ENCODE data around the gene MYO1E. TPM values are rescaled to one million over a fixed set of nuclear protein-coding genes. Genes with fewer than 3 reads are reported as not detected.
A peak's percentile ranks its signal among the peaks of the same experiment; 100 is the strongest.
"Not testable (repeated sequence)": the region's sequence is repeated elsewhere in the genome, so short reads cannot be mapped to it uniquely, and the experiment has no call there.

The MYO1E gene
- 100 to 1,000 TPM; 331 to 397 TPM for total RNA-seq
- long read RNA-seq, full-length matches to known transcripts: 22 of 140 reads
- long read RNA-seq, partial matches to known transcripts: 60 of 140 reads
- long read RNA-seq, other reads (novel, unspliced or antisense): 58 of 140 reads

DNA sequence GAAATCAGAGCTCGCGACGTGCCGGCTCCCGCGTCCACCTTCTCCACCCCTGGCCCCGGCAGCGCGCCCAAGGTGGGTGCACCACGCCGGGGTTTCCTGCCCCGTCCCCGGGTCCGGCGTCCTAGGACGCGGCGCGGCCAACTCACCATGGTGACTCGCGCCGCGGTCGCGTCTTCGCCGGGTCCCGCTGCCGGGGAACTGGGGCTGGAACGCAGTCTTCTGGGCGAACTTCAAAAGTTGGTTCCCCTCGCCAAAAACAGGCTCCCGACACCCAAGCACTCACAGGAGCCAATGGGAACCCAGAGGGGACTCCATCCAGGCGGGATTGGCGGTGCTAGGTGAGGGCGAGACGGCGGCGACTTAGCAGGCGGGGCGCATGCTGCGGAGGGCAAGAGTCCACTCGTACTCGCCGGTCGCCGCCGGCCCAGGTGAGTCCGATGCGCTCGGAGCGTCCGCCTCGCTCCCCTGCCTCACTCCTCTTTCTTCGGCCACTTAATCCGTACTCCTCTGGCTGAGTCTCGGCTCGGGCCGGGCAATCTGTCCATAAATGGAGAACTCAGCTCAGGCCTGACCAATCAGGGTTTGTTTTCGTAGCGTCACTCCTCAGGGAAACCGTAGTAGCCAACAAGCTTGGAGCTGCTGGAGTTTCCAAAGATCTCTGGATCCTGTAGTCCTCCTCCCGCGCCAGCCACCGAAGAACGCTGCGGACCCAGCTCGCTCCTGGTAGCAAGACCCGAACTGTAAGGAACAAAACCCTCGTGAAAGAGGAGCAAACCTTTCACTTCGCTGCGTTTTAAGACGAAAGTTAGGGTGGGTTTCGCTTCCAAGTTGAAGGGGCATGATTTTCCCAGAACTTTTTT, at the start of gene MYO1E:
TSS of gene MYO1E (minus strand) at position 520 of the 860 bp plus-strand sequence. CDS start at position 149, 371 bp downstream.
- DNase-seq: peak; percentile 88 to 94
- intact Hi-C loops (cut with DNase I, micrococcal nuclease): no loop called here
- peak; percentile 83 for ATAC-seq

DNA sequence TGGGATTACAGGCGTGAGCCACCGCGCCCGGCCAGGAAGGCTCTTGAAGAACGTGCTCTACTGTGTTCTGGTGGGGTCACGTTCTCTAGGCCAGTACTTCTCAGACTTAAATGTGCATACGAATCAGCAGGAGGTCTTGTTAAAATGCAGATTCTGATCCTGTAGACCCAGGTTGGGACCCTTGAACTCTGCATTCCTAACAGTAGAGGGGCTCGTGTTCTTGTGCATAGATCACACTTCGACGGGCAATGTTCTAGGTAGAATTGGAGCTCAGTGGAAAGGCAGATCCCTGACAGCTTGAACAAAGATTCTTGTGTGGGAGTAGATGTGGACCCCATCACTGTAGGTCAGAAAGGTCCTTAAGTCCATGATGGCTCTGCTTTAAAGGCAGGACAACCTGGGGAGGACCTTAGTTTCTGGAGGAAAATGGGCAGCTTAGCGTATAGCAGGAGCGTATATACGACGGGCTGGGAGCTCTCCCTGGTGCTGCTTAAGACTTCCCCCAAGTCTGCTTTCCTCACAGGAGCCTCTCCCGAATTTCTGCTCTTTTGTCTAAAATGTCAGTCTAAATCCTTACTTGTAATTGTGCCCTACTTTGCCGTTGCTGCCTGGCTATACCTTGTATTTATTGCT, 48.4 kb upstream of the MYO1E start:
- DNase-seq: no peak
- intact Hi-C loops (cut with DNase I, micrococcal nuclease): no loop called here
- no peak for ATAC-seq

DNA sequence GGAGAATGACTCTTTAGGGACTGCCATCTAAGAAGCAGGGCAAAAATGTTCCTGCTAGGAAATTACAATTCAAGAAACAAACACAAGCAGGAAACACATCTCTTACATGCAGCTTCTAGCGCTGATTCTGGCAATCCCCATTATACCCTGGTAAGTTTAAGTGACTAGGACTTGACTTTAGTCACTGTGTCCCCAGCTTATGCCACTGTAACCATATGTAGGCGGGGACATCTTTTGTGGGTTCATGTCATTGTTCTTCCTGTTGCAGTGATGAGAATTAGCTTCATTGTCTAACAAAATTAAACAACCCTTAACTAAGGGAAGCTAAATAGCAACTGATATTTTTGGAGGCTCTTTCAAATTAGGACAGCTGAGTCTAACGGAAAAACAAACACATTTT, 47.4 kb upstream of the MYO1E start:
- intact Hi-C loops (cut with DNase I, micrococcal nuclease): no loop called here
- ATAC-seq (no peak), DNase-seq (no peak)

DNA sequence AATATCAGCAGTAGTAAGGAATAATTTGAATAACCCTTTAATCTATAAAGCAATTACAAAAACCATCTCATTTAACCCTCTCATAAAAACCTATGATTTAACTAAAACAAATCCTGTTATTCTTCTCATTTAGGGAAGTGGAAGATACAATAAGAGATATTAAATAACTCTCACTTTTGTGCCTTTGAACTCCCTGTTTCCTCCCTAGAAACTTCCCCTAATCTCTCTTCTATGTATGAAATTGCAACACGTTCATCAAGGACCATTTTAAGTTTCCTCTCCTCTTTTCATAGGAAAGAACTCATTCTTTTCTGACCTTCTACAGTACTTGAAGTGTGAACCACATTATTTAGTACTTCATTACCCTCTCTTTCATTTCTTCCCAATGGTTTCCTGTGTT, 46.5 kb upstream of the MYO1E start:
- no peak for ATAC-seq
- intact Hi-C loops (cut with DNase I, micrococcal nuclease): no loop called here
- no peak for DNase-seq

DNA sequence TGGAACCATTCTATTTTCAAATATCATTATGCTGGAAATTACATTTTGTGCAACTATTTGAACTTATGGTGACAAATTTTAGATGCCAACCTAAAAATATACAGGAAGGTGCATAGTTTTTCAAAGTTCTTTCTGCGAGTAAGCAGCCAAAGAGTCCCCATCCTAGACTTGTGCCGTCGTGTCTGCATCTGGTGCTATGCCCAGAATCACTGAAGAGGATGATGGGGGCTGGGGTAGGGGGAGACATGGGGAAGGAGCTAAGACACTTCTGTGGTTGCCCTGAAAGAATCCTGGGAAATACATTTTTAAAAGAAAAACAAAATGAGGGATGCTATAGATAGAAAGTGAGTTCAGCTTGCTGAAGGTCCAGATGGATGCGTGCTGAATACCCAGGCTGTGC, 44.1 kb upstream of the MYO1E start:
- ATAC-seq (no peak), DNase-seq (no peak)
- intact Hi-C loops (cut with DNase I, micrococcal nuclease): no loop called here

DNA sequence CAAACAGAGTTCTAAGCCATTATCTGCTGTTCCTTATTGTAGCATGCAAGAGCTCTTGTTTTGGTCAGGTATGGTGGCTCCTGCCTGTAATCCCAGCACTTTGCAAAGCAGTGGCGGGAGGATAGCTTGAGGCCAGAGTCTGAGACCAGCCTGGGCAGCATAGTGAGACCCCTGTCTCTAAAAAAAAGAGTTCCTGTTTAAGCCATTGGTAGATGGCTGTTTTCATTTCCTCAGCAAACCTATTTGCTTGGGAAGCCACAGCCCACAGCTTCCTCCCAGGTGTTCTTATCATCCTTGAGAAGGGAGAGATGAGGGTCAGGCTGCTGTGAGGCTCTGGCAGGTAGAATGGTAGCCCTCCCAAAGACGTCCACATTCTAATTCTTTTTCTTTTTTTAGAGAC, 40.9 kb upstream of the MYO1E start:
- intact Hi-C loops (cut with DNase I, micrococcal nuclease): no loop called here
- DNase-seq: no peak
- peak; percentile 2 for ATAC-seq

DNA sequence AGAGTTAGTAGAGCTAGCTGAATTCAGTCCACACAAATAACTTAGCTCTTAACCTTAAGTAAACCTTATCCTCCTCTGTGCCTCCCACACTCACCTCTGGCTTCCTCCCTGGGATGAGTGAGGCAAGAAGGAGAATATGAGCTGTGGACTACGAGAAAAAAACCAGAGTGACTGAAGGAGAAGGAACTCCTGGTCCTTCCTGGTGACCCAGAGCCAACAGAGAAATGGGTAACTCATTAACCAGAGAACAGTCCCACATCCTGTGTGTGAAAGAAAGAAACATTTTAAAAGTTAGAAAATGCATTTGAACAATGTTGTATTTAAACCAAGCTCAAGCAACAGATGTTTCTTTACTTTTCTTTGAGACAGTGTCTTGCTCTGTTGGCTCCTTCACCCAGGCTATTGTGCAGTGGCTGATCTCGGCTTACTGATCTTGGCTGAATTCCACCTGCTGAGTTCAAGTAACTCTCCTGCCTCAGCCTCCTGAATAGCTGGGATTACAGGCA, 37.8 kb upstream of the MYO1E start:
- ATAC-seq (peak; percentile 87), DNase-seq (peak in 1 of 2 donors; percentile 55)
- intact Hi-C loops (cut with DNase I, micrococcal nuclease): no loop called here

DNA sequence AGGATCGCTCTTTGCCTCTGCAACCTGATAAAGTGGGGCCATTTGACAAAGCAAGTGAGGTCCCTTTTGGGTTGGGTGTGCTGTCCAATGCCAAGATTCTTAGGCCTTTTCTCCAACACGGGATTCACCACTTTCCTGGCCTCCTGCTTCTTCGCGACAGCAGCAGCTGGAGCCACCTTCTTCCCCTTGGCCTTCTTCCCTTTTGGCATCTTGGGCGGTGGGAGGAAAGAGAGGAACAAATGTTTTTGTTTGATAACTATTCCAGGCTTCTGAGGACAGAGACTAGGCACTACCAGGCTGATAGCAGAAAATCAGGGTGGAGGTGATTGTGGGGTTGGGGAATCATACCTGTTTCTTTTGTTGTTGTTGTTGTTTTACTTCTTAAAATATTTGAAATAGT, 35.3 kb upstream of the MYO1E start:
- ATAC-seq (no peak), DNase-seq (no peak)
- intact Hi-C loops (cut with DNase I, micrococcal nuclease): no loop called here

DNA sequence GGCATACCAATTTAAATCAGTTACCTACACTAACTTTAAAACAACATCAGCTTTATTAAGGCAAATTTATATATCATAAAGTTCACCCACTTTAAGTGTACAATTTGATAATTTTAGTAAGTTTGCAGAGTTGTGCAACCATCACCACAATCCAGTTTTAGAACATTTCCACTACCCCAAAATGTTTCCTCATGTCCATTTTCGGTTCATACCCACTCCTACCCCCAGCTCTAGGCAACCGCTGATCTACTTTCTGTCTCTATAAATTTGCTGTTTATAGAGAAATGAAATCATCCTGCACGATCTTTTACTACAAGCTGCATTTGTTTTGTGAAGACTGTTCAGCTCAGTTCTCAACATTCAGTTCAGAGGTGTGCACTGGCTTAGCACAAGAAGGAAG, 33.8 kb upstream of the MYO1E start:
- intact Hi-C loops (cut with DNase I, micrococcal nuclease): no loop called here
- ATAC-seq (no peak), DNase-seq (no peak)

DNA sequence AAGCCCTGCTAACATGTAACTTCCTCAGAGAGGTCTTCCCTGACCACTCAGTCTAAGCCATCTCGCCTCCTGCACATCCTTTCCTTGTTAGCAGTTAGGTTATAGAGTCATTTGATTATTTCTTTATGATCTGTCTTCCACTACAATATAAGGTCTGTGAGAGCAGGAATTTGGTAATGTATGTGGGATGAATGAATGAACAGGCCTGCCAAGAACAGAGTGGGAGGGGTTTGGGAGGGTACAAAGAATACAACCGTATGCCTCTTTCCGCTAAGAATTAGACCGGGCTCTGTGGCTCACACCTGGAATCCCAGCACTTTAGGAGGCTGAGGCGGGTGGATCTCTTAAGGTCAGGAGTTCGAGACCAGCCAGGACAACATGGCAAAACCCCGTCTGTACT, 32.4 kb upstream of the MYO1E start:
- no peak for DNase-seq
- intact Hi-C loops (cut with DNase I, micrococcal nuclease): no loop called here
- ATAC-seq: peak; percentile 73

DNA sequence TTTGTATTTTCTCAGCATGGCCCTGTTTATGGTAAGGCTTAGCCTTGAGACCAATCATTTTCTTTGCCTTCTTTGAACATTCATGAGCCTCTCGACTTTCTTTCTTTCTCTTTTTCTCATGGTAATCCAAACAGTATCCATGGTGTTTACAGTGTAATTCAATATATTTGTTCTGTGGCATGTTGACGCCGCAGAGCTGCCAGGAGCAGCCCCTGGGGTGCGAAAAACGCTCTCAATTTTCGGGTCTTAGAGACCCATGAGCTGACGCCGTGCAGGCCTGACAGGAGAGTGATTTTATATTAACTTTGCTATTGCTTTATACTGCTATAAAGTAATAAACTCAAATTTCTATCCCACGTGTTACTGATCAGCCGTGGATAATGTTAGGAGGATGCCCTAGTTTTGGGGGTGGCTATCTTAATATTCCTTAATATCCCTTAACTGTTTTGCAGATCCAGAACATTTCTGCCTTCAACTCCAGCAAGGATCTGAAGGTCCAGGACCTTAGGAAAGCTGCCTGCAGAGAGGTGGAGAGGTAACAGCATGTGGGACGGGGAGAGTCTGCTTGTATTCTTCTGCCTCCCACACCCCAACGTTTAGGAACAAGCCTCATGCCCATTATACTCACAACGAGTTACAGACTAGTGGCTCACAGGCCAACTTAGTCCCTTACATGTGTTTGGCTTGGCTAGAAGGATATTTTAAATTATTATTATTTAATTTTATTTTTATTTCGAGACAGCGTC, 29.3 kb upstream of the MYO1E start:
- ATAC-seq (peak; percentile 75), DNase-seq (peak in 1 of 2 donors; percentile 42)
- intact Hi-C loops (cut with DNase I, micrococcal nuclease): no loop called here

DNA sequence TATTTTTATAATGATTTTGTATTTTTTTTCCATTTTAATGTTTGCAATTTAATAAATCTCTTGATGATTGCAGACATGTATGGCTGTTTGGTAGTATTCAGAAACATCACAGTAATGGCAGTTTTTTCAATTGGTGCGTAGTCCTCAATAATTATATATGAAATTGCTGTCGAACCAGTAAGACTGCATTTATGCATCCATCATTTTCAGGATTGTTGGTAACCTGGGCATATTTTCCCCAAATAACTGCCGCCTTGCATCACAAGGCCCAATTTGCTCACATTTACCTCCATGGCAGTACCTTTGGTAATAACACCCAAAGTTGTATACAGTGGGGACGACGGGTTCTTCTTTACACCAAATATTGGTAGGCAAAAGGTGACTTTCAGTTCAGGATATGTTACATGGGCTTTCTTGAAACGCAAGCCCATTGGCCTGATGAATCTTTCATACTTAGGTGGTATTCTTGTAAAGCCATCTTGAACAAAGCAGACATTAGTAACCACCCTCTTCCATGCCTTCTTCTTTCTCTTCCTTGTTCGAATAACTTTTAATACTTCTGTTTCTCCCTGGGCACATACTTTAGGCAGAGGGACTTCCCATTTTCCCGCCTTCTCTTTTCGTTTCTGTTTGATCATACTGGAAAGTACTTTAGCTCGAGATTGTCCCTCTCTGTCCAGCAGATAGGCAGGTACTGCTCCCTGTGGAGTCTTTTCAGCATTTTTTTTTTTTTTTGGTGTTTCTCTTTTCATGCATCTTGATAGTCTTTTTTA, 28.6 kb upstream of the MYO1E start:
- ATAC-seq: peak; percentile 32
- DNase-seq; intact Hi-C loops (cut with DNase I, micrococcal nuclease): not testable (repeated sequence)

DNA sequence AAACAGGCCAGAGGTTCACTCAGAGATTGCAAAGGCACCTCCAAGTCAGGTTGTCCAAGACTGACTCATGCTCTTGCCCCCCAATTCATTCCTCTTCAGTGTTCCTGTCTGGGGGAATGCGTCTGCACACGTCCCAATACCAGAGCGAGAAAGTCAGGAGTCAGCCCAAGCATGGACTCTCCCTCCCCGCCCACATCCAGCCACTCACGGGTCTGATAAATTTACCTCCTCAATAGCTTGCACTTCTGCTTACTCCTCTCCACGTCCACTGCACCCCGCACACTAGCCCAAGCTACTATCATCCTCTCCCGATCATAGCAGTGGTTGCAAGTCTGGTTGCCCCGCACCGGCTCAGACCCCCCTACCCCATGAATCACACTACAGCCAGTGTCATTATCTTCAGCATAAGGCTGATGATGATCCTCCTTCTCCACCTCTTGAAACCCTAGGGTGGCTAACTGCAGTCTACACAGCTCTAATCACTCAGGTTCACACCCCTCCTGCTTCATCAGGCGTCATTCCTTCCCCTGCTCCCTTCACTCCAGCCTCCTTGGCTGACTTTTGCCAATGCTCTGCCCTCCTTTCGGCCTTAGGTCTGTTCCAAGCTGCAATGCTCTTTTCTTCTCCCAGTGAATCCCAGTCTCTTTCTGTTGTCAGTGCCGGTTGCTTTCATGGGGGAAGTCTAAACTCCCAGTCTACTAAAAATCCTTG, 27.6 kb upstream of the MYO1E start:
- intact Hi-C loops (cut with DNase I, micrococcal nuclease): no loop called here
- no peak for DNase-seq
- no peak for ATAC-seq

DNA sequence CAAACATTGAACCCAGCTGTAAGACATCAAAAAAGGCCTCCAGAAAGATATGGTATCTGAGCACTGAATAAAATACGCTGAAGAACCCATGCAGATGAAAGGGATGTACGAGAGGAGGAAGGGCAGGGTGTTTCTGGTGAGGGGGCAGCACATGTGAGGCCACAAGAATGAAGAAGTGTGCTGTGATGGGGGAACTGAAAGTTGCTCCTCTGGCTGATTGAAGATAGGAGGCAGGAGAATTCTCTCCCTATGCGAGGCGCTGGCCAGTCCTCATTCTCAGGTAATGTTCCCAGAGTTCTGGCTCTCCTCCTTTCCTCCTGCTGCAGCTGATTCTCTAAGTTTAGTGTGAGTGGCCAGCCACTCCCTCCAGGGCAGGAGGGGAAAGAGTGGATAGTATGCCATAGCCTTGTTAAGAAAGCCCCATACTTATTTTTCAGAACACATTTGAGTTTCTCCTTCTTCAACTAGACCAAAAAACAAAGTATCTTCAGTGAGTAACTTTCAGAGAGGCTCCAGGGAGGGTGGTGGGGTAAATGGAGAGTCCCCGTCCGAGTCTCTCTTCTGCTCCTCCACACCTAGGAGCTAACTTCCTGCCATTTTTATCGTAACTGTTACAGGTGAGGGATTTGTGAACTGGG, 26.9 kb upstream of the MYO1E start:
- peak; percentile 14 for ATAC-seq
- intact Hi-C loops (cut with DNase I, micrococcal nuclease): no loop called here
- DNase-seq: no peak

DNA sequence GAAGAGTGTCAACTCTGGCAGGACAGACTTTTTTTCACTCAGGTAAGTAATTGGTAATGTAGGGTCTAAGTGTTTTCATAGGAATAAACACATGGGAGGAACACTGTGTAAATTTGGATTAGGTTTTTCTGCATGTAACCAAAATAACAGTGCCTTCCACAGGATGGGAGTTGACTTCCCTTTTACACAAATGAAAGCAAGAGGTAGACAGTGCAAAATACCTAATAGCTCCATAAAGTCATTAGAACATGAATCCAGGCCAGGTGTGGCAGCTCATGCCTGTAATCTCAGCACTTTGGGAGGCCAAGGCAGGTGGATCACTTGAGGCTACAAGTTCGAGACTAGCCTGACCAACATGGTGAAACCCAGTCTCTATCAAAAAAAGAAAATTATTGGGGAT, 25.5 kb upstream of the MYO1E start:
- ATAC-seq: no peak
- intact Hi-C loops (cut with DNase I, micrococcal nuclease): no loop called here

DNA sequence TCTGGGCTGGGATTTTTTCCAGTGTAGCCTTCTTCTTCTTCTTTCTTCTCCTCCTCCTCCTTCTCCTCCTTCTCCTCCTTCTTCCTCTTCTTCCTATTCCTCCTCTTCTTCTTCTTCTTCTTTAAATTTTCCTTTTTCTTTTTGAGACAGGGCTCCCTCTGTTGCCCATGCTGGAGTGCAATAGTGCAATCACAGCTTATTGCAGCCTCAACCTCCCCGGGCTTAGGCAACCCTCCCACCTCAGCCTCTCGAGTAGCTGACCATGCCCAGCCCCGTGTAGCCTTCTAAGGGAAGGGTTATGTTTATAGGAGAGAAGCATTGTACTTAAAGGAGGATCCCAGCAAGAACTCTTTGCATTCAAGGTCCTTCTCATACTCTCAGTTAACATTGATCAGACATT, 24.0 kb upstream of the MYO1E start:
- DNase-seq (no peak), ATAC-seq (no peak)
- intact Hi-C loops (cut with DNase I, micrococcal nuclease): no loop called here

More for the DNA sequence above, 25.5 kb upstream of the MYO1E start:
- DNase-seq: no peak

DNA sequence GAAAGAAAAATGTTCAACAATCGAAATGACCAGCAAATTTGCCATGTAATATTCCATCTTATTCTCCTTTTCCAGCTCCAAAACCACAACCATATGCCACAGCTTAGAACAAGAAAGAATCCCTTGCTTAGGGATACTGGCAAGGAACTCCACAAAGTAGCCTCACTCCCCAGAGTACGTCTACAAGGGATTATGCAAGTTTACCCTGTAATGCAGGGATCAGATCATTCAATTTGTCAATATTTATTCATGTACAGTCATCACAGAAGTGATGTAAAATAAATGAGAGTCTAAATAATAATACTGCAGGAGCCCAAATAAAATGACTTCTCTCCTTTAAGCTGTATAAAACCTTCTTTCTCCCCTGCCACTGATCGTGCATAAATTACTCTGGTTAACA, 23.5 kb upstream of the MYO1E start:
- DNase-seq: no peak
- no peak for ATAC-seq
- intact Hi-C loops (cut with DNase I, micrococcal nuclease): no loop called here

Measured in left colon (tissue), 2 donors.